OCI-LY1 (cell line): Measurements from ENCODE around the gene RPRD2.

ENCODE experiments used
- CTCF ChIP-seq: fragments of 200-600 bp; sonication (generic), shearing (Covaris generic); IDR thresholded peaks from 2 replicates; pipeline ENCODE4 v1.5.1; 2017; ENCODE audit warnings: mild to moderate bottlenecking, antibody characterized with exemption, low read length, moderate library complexity, mixed read lengths
- EZH2 ChIP-seq: fragments of 200-600 bp; sonication (generic), shearing (Covaris generic); IDR thresholded peaks from 2 replicates; pipeline ENCODE4 v1.8.0; 2017; ENCODE audit warnings: borderline replicate concordance, mixed run types, mild to moderate bottlenecking, antibody characterized with exemption, low read length, moderate library complexity, mixed read lengths

GRCh38 chr1:150511985-150512660 lies 148.2 kb downstream of the RPRD2 start:
- TF ChIP-seq CTCF (no peak), EZH2 (no peak)
